Esophagus muscularis mucosa (tissue), 4 donors: ENCODE measurements around the gene GAMT. TPM values are rescaled to one million over a fixed set of nuclear protein-coding genes. Genes with fewer than 3 reads are reported as not detected.

Experiments
- DNase-seq: peaks from one replicate; pipeline ENCODE4 v3.0.0-alpha.2; 2017; ENCODE audit errors: extremely low spot score
- H3K27ac ChIP-seq, 4 donors: fragments of 200-600 bp; sonication (generic); replicated peaks in 1 of 4; 1 replicate in 3 of 4; 2 replicates in 1 of 4; pipeline ENCODE4 v1.5.1; 2016 to 2019; ENCODE audit warnings: mild to moderate bottlenecking in 1 of 4
- H3K27me3 ChIP-seq, 4 donors: fragments of 200-600 bp; sonication (generic); one replicate each; pipeline versions ENCODE4 v1.5.1 to v1.6.0; 2016 to 2019
- H3K36me3 ChIP-seq, 4 donors: fragments of 200-600 bp; sonication (generic); one replicate each; pipeline ENCODE4 v1.5.1; 2016 to 2019
- H3K4me1 ChIP-seq, 4 donors: fragments of 200-600 bp; sonication (generic); one replicate each; pipeline ENCODE4 v1.5.1; 2016 to 2019
- H3K4me3 ChIP-seq, 4 donors: fragments of 200-600 bp; sonication (generic); 1 replicate in 2 of 4; 2 replicates in 2 of 4; pipeline ENCODE4 v1.5.1; 2016 to 2019; ENCODE audit warnings: mild to moderate bottlenecking in 4 of 4, moderate library complexity in 1 of 4
- H3K9me3 ChIP-seq, 4 donors: fragments of 200-600 bp; sonication (generic); 1 replicate in 3 of 4; 2 replicates in 1 of 4; pipeline ENCODE4 v1.5.1; 2016 to 2019
- EP300 ChIP-seq: sonication (generic); formaldehyde crosslinking; IDR thresholded peaks from one replicate; pipeline ENCODE4 v1.6.1; 2017; ENCODE audit warnings: antibody characterized with exemption
- POLR2A ChIP-seq: fragments of 450-650 bp; IDR thresholded peaks from one replicate; pipeline ENCODE4 v1.6.1; 2017; ENCODE audit warnings: antibody characterized with exemption, moderate library complexity, mild to moderate bottlenecking, low read depth
- POLR2AphosphoS5 ChIP-seq, 2 donors: sonication (generic); formaldehyde crosslinking; IDR thresholded peaks; one replicate each; pipeline ENCODE4 v1.6.1; 2017; ENCODE audit warnings: antibody characterized with exemption in 2 of 2
- WGBS: methylation state at CpG from one replicate; pipeline ENCODE4 v1.1.5; 2018; 5-methylcytosine and 5-hydroxymethylcytosine counted together
- intact Hi-C: fragments of 100-400 bp; cut with DNase I; formaldehyde crosslinking; loops from one replicate; pipeline ENCODE4 v1.15.1; 2023
- total RNA-seq, 4 donors: library from RNA; depleted of rRNA; stranded (reverse); fragments of >200 nt; gene quantifications; one replicate each; pipeline versions ENCODE4 v1.1.0 to v1.2.1, GENCODE V29; 2016
- TF ChIP-seq, protein P1 (sequence below), 3 experiments: fragments of 200-600 bp in 2 of 3; fragments of 450-650 bp in 1 of 3; sonication (generic) in 2 of 3; IDR thresholded peaks; one replicate each; pipeline ENCODE4 v1.5.1; 2017 to 2019; ENCODE audit warnings: antibody characterized with exemption in 3 of 3, mild to moderate bottlenecking in 2 of 3, moderate library complexity in 1 of 3

GAMT gene
- total RNA-seq, 4 donors from 2014 or later: 5.8 to 13.4 (median 11.9) TPM

DNA sequence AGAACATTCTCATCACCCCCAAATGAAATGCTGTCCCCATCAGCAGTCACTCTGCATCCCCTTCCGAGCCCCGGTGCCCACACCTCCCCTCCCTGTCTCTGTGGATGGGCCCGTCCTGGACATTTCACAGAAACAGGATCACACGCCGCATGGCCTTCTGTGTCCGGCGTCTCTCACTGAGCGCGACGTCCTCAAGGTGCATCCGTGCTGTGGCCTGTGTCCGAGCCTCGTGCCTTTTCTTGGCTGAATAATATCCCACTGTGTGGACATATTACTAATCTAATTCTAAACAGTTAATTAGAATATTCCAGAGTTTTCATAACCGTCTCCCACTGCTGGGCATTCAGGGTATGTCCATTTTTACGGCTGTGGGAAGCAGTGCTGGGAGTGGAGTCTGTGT, 8.9 kb downstream of the GAMT start:
- Histone ChIP-seq H3K4me1 (peaks cover 28 to 40% (median 32%) of the 10 kb centered on the region in 4 donors), H3K4me3 (no peak overlapping the region), H3K36me3 (peaks cover 51 to 77% (median 75%) of the 10 kb centered on the region in 4 donors), H3K9me3 (no peaks in the 10 kb centered on the region), H3K27ac (no peak overlapping the region), H3K27me3 (no peaks in the 10 kb centered on the region)
- intact Hi-C loops: no loop called here
- no peak for DNase-seq
- TF ChIP-seq POLR2A (no peak), EP300 (no peak), POLR2AphosphoS5 (IDR thresholded peaks at IDR 0.05) (no peak)
- TF ChIP-seq, protein P1, sequence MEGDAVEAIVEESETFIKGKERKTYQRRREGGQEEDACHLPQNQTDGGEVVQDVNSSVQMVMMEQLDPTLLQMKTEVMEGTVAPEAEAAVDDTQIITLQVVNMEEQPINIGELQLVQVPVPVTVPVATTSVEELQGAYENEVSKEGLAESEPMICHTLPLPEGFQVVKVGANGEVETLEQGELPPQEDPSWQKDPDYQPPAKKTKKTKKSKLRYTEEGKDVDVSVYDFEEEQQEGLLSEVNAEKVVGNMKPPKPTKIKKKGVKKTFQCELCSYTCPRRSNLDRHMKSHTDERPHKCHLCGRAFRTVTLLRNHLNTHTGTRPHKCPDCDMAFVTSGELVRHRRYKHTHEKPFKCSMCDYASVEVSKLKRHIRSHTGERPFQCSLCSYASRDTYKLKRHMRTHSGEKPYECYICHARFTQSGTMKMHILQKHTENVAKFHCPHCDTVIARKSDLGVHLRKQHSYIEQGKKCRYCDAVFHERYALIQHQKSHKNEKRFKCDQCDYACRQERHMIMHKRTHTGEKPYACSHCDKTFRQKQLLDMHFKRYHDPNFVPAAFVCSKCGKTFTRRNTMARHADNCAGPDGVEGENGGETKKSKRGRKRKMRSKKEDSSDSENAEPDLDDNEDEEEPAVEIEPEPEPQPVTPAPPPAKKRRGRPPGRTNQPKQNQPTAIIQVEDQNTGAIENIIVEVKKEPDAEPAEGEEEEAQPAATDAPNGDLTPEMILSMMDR (IDR thresholded peaks at IDR 0.05): no peak
- 93% methylated on average over 15 of the region's 15 CpGs for WGBS

DNA sequence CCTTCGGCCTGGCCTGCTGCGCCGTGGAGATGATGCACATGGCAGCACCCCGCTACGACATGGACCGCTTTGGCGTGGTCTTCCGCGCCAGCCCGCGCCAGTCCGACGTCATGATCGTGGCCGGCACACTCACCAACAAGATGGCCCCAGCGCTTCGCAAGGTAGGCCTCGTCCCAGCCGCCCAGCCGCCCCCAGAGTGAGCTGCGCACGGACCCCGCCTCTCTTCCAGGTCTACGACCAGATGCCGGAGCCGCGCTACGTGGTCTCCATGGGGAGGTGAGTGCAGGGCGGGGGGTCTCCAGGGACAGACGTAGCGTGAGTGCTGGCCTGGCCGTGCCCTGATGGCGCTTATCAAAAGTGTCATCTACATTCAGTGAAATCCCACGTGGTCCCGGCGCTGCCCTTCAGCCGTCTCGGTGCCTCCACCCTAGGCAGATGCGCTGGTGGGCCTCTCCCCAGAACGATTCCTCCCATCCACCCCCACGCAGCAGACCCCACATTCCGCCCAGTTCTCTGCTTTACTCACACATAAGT, 10.4 kb downstream of the GAMT start:
- H3K4me1 ChIP-seq: peaks cover 35 to 44% (median 38%) of the 10 kb centered on the region in 4 donors
- no peak for TF ChIP-seq EP300
- no peak for TF ChIP-seq POLR2A
- TF ChIP-seq, protein P1 (IDR thresholded peaks at IDR 0.05): no peak
- no peak for TF ChIP-seq POLR2AphosphoS5 (IDR thresholded peaks at IDR 0.05)
- DNase-seq: no peak
- H3K36me3 ChIP-seq: peaks cover 51 to 86% (median 76%) of the 10 kb centered on the region in 4 donors
- H3K4me3 ChIP-seq: no peak overlapping the region
- H3K27ac ChIP-seq: no peak overlapping the region
- 91% methylated on average over 42 of the region's 42 CpGs for WGBS
- no peaks in the 10 kb centered on the region for H3K9me3 ChIP-seq
- intact Hi-C loops: no loop called here
- no peaks in the 10 kb centered on the region for H3K27me3 ChIP-seq

DNA sequence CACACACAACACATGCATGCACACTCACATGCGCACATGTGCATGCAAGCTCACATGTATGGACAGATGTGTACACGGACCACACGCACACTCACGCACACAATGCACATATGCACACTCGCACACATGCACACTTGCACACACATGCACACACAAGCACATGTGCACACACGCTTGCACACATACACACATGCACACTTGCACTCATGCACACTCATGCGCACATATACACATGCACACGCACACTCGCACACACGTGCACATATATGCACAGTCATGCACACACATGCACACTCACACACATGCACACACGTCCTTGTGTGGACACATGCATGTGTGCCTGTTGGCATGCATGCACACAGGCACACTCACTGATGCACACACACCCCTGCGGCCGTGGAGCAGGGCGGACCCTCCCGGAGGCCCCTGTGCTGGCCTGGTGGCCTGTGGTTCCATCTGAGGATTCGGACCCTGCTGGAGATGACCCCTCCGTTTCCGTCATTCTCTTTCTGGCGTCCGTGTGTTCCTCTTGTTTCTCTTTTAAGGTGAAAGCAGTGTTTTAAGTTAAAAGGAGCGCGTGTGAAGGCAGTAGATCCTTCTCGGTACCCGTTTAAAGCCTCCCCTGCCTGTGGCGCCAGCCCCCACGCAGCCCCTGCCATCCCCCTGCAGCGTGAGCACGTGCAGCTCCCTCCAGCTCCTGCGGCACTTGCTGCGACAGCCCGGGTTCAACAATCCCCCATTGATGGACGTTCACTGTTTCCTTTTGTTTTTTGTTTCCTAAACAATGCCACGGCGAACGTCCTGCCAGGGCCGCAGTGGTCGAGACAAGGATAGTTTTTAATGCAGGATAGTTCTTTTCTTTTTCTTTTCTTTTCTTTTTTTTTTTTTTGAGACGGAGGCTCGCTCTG, 12.1 kb downstream of the GAMT start:
- Histone ChIP-seq H3K27ac (no peak overlapping the region), H3K27me3 (no peaks in the 10 kb centered on the region), H3K4me1 (peaks cover 38 to 44% (median 39%) of the 10 kb centered on the region in 4 donors), H3K9me3 (no peaks in the 10 kb centered on the region), H3K4me3 (no peak overlapping the region), H3K36me3 (peaks cover 51 to 84% (median 65%) of the 10 kb centered on the region in 4 donors)
- intact Hi-C loops: no loop called here
- TF ChIP-seq, protein P1 (IDR thresholded peaks at IDR 0.05): no peak
- no peak for TF ChIP-seq POLR2AphosphoS5 (IDR thresholded peaks at IDR 0.05)
- no peak for TF ChIP-seq POLR2A
- TF ChIP-seq EP300: no peak
- DNase-seq: no peak
- WGBS: 90% methylated on average over 39 of the region's 39 CpGs

DNA sequence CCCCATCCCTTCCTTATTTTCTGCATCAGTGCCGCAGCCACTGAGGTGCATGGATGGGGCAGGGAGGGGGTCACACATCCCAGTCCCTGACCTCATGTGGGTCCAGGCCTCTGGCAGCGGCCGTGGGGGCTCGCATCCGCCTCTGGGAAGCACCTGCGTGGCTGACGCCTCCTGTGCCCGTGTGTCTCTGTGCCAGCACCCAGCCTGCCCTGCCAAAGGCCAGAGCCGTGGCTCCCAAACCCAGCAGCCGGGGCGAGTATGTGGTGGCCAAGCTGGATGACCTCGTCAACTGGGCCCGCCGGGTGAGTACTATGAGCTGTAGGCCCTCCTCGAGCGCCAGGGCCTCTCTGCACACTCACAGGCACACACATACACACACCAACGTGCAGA, 12.7 kb downstream of the GAMT start:
- H3K9me3 ChIP-seq: no peaks in the 10 kb centered on the region
- WGBS: 80% methylated on average over 1 of the region's 17 CpGs
- H3K36me3 ChIP-seq: peaks cover 51 to 77% (median 59%) of the 10 kb centered on the region in 4 donors
- DNase-seq: no peak
- H3K4me3 ChIP-seq: no peak overlapping the region
- intact Hi-C loops: no loop called here
- H3K4me1 ChIP-seq: peaks cover 40 to 45% (median 41%) of the 10 kb centered on the region in 4 donors
- H3K27me3 ChIP-seq: no peaks in the 10 kb centered on the region
- H3K27ac ChIP-seq: no peak overlapping the region
- TF ChIP-seq POLR2A (no peak), EP300 (no peak), POLR2AphosphoS5 (IDR thresholded peaks at IDR 0.05) (no peak)
- TF ChIP-seq, protein P1 (IDR thresholded peaks at IDR 0.05): no peak
